ENCODE measurements around the gene NRP2.

NRP2 gene

DNA sequence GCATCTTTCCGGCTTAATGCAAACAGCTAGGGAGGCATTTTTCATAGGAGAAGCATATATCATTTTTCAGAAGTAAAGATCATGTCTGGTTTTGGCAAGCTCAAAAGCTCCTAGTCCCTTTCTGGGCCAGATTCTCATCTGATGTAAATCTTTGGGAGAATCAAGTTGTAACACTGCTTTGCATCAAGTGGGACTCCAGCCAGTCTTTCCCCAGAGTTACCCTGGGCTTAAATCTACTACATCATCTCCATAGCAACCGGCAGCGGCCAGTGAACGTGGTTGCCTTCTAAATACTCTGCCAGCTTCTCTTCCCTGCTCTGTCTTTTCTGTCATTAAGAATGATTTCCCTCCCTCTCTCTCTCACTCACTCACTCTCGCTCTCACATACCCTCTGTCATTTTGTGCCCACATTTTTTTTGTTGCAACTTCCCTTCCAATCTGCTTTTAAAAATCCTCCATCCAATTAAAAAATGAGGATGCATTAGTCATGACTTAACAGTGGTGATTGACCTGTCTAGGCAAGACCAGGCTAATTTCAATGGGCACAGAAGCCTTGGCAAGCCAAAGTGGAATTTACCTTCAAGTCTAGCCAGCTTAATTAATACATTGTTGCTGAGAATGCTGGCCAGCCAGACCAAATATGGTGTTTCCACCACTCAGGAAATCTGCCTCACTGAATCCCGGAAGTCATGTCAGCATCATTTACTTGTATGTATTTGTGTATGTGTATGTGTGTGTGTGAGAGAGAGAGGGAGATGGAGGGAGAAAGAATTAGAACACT lies 93.0 kb downstream of the NRP2 start:
- DNase-seq (ENCODE audit: low read depth in 2 of 2): no peak

DNA sequence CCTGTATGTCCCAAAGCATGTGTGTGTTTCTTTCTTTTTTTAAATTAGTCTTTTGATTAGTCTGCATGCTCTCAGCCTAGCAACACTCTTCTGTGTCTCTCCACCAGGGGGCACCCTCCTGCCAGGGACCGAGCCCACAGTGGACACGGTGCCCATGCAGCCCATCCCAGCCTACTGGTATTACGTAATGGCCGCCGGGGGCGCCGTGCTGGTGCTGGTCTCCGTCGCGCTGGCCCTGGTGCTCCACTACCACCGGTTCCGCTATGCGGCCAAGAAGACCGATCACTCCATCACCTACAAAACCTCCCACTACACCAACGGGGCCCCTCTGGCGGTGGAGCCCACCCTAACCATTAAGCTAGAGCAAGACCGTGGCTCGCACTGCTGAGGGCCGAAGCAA lies 93.8 kb downstream of the NRP2 start:
- no peak for DNase-seq (ENCODE audit: low read depth in 2 of 2)

DNA sequence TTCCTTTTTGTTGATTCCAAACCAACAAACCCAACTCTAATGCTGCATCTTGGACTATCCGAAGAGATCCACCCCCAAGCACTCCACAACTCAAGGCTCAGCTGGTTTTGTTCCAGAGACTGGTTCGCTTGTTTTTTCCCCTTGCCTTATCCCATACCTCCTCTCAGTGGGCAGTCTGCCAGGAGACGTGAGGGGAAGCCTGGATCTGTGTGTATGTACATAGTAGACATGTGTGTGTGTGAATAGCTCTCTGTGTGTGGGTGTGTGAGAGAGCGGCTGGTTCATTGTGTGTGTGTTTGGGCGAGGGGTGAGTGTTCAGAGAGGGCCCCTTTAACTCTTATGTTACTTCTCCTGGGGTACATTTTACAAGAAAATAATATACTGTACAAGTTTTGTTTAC lies 94.4 kb downstream of the NRP2 start:
- DNase-seq (ENCODE audit: low read depth in 2 of 2): no peak

DNA sequence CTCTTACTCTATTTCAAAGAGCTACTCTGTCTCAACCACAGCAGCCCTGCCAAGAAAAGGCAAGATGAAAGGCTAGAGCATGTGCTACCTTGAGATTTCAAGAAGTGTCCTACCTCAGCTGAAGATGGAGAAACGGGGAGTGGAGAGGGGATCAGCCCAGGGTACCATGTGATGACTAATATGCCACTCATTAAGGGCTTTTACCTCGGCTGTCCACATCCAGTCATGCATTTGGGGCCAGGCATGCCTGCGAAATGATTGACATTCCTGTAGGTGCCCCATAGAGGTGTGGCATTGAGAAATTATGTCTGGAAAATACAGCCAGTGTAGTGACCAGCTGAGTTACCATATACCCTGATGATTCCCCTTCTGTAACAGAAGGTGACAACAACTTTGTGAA lies 96.1 kb downstream of the NRP2 start:
- no peak for DNase-seq (ENCODE audit: low read depth in 2 of 2)

DNA sequence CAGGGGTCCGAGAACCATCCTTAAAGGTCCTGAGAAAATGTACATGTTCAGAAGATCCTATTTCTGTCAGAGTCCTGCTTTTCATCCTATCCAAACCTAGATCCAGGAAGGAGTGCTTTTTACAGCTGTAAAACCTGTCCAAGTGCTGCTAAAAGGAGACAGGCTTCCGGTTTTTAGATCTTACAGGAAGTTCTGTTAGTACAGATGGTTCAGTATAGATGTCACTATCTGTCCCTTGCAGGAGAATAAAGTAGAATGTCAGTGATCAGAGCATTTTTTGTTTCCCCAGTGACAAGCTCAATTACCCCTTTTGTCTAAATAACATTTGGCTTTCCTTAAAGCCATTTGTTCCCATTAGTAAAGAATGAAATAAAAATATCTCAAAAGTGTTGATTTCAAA lies 98.3 kb downstream of the NRP2 start:
- DNase-seq (ENCODE audit: low read depth in 2 of 2): no peak

DNA sequence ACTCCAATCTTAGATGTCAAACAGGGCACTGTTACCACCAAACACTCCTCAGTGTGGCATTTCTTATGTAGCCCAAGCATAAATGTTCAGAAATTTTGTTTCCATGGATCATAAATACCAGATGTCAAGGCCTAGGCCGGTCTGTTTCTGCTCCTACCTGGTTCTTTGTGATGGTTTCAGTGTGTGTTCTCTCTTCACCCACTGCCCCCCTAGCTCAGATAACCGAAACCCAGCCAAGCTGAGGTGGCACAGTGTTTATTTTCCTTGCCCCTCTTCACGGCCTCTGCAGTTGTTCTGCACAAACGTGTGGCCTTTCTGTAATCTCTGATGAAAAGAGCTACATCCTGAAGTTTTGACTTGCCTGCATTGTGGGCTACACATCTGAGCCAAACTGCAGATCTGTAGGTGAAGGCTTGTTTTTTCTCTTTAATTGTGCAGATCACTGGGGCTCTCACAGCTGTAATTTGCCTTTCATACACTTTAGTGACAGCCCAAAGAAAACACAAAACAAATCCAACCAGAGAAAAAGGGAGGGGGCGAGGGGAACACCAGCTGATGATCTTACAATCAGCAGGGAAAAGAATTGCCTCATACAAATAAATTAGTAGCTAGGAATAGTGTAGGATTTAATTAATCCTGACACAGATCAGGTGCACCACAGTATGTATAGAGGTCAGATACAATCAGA lies 99.1 kb downstream of the NRP2 start:
- DNase-seq (ENCODE audit: low read depth in 2 of 2): no peak

DNA sequence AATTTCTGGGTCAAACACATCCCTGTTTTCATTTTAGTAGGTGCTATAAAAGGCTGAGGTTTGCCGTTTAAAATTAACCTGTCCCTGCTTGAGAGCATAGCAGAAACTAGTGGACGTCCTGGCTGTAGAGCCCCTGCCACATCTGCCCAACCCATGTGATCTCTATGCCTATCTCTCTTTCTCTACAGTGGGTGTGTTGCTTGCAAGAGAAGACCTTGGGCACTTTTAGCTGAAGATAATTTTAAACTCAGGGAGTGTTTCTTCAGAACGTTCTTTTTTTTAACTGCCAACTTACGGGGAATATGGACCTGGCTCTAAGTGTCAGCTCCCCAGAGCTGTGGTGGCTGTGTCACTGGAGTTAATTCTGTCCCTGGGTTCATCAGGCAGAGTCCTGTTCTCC lies 100.6 kb downstream of the NRP2 start:
- no peak for DNase-seq (ENCODE audit: low read depth in 2 of 2)

DNA sequence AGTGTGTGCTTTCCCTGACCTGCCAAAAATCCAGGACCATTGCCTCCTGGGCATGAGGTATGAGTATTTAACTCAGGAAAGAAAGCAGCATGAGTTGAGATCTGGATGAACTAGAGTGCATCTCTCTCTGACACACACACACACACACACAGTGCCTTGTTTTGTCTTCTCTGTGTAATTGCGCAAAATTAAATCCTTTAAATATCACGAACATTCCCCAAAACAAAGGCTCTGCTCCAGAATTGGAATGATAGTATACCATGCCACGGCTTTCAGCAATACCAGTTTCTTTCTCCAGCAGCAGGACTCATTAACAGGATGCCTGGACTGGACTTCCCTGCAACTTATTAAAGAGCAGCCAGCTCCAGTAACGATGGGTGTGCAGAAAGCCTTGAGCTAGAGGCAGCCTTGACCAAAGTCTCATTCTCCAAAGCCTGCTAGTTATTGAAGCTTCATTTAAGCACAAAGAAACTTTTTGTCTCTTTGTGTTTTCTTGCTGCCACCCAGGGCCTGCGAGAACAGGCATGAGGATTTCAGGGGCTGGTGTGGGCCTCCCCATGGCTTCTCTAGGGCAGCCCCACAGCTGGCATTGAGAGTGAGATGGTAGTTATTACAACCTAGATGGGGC lies 101.7 kb downstream of the NRP2 start:
- DNase-seq (ENCODE audit: low read depth in 2 of 2): no peak

DNA sequence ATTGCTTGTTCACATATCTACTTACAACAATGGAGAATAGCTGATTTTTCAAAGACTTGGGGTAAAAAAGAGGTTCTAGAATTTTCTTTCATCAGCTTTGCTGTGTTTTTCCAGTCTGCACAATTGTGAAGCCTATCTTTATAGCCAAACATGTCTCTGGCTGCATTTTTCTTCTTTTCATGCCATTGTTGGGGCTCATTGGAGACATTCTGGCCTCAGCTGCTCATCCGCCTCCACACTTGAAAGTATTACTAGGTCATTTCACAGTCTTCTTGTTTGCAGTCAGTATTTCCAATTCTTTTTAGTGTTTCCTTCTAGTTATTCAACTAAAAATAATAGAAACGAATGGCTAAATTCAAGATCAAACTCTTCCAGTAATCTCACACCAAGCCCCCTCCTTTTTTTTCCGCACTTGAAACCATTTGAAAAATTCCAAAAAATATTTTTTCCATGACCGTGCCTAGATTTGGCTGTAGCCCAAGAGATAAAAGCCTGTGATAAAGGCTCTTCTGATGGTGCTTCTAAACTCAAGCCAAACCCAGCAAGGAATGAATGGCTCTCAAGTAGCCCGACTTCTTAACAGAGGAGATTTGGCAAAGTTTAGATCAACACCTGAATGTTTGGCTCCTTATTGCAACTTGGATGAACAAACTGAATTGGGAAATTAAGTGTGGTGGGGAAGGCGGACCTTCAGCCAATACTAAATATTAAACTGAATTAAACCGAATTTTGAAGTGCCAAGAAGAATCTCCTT lies 103.4 kb downstream of the NRP2 start:
- DNase-seq (ENCODE audit: low read depth in 2 of 2): no peak

DNA sequence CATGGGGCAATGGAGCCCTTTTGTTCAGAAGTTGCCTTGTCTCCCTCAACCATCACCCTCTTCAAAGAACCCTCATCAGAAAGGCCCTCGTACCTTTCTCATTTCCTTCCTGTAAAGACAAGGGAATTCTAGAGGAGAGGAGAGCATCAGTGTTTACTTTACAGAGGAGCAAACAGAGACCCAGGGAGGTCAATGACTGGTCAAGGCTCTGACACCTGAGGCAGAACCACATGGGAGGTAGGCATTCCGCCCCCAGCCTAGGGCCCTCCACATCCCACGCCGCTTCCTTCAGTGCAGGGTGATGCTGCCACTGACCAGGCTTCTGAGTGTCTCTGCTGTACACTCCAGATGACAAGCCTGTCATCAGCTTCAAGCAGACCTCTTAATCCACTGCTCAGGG lies 104.7 kb downstream of the NRP2 start:
- DNase-seq (ENCODE audit: low read depth in 2 of 2): no peak

DNA sequence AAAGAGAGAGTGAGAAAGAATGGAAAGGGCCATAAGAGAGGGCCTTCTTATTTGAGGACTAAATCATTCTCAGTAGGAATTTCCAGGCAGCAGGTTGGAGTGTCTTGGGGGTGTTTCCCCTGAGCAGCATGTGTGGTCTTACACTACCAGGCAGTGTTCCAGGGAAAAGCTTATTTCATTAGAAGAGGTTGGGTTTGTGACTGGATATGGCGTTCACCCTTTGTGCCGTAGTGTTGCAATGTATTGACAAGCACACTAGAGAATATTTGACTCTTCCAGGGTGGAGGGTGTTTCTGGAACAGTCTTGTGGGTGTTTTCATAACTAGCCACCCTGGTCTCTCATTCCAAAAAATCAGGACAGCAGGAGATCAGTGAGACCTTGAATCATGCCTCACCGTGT lies 105.5 kb downstream of the NRP2 start:
- no peak for DNase-seq (ENCODE audit: low read depth in 2 of 2)

DNA sequence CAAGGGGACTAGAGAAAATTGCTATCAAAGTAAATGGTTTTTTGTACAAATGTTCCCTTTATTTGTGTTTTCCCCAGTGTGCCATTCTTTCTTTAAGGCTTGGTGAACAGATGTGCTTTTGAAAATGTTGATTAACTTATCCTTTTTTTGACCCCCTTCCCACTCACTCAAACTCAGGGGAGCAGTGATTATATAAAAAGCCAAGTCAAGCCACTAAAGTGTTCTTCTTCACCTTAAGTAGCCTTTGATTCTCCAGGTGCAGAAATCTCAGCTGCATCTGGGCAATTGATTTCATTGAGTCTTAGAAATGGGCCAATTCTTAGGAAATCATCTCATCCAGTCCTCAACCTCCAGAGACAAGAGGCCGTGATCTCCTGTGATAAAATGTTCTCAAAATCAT lies 107.6 kb downstream of the NRP2 start:
- DNase-seq (ENCODE audit: low read depth in 2 of 2): no peak

DNA sequence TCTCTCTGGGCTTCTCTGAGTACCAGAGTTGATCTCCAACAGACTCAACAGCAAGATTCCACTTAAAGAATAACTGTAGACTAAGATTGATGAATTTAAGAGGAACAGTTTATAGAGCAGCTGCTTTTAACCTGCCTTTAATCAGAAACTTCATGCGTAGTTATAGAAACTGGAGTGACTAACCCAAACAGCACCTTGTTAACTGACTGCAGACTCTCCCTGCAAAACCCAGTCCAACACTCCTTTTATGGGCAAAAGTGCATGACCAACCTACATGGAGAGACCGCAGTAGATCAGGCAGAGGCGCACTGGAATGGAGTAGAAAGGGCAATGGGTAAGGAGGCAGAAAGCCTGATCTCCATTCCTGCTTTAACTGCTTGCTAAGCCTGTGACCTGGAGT lies 110.6 kb downstream of the NRP2 start:
- no peak for DNase-seq (ENCODE audit: low read depth in 2 of 2)

DNA sequence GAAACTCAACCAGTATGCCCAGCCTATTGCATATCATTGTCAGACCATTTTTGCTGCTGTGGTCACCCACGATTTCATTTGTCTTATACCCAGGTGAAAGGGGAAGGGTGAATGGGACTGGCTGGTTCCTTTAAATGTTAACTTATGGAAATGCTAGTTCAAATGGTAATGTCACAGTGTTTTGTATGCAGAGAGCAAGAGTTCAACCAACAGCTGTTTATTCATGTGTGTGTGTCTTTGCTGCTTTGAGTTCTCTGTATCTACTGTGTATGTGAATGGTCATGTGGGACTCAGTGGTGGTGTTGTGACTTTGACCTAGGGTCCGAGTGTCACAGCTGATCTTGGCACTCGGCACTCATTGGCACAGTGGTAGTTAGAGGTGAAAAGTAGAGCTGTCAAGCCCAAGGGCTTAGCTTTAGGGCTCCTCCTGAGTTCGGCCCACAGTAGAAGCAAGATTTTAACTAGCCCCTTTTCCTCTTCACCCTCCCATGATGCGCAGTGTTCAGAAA lies 114.6 kb downstream of the NRP2 start:
- no peak for DNase-seq (ENCODE audit: low read depth in 2 of 2)

DNA sequence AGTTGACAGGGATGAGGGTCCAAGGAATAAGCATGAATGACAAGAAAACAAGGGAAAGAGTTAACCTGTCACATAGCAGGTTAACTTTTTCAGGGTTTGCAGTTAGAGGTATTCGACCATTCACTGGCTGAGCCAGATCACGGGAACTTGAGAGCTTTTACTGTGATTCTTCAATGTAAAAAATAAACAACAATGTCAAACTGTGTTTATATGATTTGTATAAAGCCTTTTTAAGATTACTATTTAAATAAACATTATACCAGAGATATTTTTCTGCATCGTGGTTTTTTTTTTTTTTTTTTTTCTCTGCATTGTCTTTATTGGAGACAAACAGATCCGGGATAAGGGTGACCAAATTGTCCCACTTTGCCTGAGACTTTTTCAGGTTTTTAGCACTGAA lies 115.6 kb downstream of the NRP2 start:
- DNase-seq (ENCODE audit: low read depth in 2 of 2): no peak

DNA sequence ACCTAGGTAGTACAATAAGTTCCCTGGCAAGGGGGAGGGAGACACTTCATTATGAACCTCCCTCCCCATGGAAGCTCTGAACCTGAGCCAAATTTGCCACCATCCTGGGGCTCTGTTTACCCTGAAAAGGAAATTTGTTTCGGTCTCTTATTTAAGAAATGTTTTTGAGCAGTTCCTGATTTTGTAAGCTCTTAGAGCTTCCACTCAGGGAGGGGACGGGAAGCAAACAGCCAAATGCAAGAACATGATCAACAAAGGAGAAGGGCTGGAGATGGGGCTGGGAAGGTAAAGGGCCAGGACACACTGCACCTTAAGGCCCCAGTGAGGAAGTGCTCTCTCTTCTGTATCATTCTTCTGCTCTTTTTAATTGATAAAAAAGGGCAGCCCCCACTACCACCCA lies 117.9 kb downstream of the NRP2 start:
- no peak for DNase-seq (ENCODE audit: low read depth in 2 of 2)

DNA sequence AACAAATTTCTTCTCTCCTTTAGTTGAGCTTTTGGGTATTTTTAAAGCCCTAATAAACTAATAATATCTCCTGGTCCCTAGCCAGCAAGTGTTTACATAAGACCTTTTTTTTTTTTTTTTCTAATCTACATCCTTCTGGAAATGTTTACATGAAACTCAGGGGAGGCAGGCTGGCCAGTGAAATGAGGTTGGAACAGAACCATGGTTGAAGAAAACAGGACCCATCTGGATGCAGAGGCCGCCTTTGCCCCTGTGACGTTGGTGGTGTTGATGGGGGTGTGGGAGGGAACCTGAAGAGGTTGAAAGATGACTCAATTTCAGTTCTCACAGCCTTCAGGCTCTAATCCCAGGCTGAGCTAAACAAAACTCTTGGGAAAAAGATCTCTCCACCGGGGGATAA lies 118.5 kb downstream of the NRP2 start:
- no peak for DNase-seq (ENCODE audit: low read depth in 2 of 2)

DNA sequence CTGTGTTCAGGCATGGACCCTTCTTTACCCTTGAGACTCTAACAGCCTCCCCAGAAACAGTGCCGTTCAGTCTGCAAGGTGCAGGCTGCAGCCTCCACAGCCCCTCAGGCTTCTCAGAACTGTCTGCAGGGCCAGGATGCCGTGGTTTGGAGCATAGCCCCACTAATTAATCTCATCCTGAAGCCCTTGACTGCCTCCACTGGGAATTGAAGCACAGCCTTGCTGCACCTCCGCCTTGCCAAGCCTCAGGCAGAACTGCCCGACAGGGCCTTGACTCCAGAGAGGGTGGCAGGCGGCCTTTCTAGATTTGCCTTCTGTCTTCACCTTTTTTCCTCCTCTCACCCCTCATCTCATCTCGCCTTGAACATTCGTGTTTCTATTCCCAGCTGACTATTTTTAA lies 119.8 kb downstream of the NRP2 start:
- no peak for DNase-seq (ENCODE audit: low read depth in 2 of 2)

DNA sequence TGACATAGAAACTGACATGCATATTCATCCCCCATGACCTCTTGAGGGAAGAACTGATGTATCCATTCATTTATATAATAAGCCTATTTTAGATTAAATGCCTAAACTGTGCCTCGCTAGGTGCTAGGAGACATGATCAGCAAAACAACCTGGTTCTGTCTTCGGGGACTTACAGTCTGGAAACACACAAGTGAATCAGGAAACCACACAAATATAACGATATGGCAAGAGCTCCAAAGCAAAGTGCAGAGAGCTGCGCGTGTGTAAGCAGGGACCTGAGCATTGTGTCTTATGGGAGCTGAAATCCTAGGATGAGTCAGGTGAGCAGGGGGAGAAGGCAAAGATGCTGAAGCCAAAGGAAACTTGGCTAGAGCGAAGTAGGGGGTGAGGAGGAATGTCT lies 120.6 kb downstream of the NRP2 start:
- DNase-seq (ENCODE audit: low read depth in 2 of 2): no peak

DNA sequence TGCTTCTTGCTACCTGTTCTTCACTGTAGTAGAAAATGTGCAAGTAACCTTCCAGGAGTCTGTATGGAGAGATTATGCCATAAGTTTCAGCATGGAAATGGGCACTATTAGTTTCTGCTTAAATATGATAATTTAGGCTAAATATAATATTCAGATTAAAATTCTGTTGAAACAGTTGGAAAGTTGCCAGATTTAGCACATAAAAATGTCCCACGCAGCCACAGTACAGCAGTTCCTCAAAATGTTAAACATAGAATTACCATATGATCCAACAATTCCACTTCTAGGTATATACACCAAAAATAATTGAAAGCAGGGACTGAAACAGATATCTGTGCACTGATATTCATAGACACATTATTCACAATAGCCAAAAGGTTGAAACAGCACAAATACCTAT lies 121.2 kb downstream of the NRP2 start:
- no peak for DNase-seq (ENCODE audit: low read depth in 2 of 2)

DNA sequence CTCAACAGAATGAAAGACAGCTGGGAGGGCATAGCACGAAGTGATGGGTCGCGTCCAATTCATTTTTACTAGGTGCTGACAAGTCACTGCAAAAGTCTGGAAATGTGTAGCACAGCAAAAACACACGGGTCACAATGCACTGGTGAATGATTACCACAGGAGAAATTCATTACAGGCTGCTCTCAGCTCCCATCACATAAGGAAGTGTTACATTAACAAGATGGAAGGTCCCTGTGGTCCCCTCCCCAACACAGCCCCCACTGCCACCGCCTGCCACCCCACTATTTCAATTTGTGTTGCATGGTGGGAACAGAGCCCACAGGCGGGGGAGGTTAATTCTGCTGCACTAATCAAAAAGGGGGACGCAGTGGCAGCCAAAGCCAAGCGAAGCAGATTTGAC lies 122.8 kb downstream of the NRP2 start:
- no peak for DNase-seq (ENCODE audit: low read depth in 2 of 2)

DNA sequence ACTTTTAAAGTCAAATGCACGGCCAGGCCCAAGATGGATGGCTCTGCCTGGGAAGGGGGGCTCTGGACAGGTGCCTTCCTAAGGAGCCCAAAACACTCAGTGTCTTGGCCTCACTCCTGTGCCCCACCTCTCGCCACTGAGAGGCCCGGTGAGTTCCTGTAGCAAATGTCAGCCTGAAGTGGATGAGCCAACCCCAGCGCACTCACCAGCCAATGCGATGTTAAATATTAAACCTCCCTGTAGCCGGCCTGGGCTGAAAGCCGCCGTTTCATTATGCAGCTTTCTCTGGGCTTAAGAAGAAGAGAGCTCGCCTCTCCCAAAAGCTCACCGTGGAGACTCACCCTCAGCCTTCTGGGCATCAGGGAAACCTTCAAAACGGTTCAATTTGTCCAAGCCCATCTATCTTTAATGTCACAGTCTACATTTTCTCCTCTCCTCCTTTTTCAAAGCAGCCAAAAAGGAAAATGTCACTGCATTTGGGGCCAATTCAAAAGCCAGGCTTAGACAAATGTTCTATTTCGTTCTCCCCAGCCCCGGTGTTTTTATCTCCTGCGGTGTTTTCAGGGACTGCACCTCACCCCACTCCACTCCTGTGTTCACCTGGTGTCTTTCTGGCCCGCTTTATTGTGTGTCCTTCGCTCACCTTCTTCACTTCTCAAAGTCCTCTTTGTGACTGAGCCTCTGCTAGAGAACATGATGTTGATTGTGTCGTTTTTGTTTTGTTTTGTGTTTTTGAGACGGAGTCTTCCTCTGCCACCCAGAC lies 124.0 kb downstream of the NRP2 start:
- DNase-seq (ENCODE audit: low read depth in 2 of 2): no peak

Data from stimulated activated CD8-positive, alpha-beta memory T cell treated with anti-CD3 and anti-CD28 coated beads, Interleukin-15, amount 100 ng/mL, for 4 hours (primary cell).